ENCODE results near the gene SAXO2. TPM values are rescaled to one million over a fixed set of nuclear protein-coding genes. Genes with fewer than 3 reads are reported as not detected.
"Not testable (repeated sequence)": the region's sequence is repeated elsewhere in the genome, so short reads cannot be mapped to it uniquely, and the experiment has no call there.

The SAXO2 gene
- polyA plus RNA-seq, 1 donor (not counting 4 experiments of a cell fraction or from before 2014, with no cell fraction given) = 2.2 TPM

DNA sequence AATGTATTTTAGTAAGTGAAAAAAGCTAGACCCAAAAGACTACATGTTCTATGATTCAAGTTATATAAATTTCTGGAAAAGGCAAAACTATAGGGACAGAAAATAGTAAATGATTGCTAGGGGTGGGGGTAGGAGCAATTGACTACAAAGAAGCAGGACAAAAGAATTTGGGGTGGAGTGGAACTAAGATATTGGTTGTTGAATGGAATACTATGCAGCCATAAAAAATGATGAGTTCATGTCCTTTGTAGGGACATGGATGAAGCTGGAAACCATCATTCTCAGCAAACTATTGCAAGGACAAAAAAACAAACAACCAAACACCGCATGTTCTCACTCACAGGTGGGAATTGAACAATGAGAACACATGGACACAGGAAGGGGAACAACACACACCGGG lies 25.6 kb downstream of the SAXO2 start:
- H3K36me3 ChIP-seq (ENCODE audit: control insufficient read depth in 2 of 2, extremely low read depth in 1 of 2, insufficient read depth in 2 of 2, low read length in 2 of 2); H3K9me1 ChIP-seq (ENCODE audit: control insufficient read depth, extremely low read depth, insufficient read depth, low read length); H3K27me3 ChIP-seq (ENCODE audit: control insufficient read depth, extremely low read depth, insufficient read depth, low read length); H3K9me3 ChIP-seq (ENCODE audit: control insufficient read depth, low read depth, low read length); H3K4me2 ChIP-seq (ENCODE audit: control insufficient read depth, extremely low read depth, insufficient read depth, low read depth, low read length); H3K4me1 ChIP-seq (ENCODE audit: control insufficient read depth, extremely low read depth, insufficient read depth, low read length); DNase-seq (ENCODE audit: low read depth, low spot score); H3K9ac ChIP-seq (ENCODE audit: control insufficient read depth, extremely low read depth, insufficient read depth, low read length); H2AFZ ChIP-seq (ENCODE audit: control insufficient read depth, low read length); FAIRE-seq; H4K20me1 ChIP-seq (ENCODE audit: control insufficient read depth, extremely low read depth, insufficient read depth, low read length); dilution Hi-C loops (cut with MboI; ENCODE audit: extremely low pct_ligation_motif_present, low sequenced_read_pairs); H3K27ac ChIP-seq (ENCODE audit: control insufficient read depth, insufficient read depth, low read length); H3K79me2 ChIP-seq (ENCODE audit: control insufficient read depth, insufficient read depth, low read length); H3K4me3 ChIP-seq (ENCODE audit: control insufficient read depth in 2 of 3, extremely low read depth in 1 of 3, insufficient read depth in 2 of 3, low read depth in 1 of 3, low read length in 3 of 3): not testable (repeated sequence)

DNA sequence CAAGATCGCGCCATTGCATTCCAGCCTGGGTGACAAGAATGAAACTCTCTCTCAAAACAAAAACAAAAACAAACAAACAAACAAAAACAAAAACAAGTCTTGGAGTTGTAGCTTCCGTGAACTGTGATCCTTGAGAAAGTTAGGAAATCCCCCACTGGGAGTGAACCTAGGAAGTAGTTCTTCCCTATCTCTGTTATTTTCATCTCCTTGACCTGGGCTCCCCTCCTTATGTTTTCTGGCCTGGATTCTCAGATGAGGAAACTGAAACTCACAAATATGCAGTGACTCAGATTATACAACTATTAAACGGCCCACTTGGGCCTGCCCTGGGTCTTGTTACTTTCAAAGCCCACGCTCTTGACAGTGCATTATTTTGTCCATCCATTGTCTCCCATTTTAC lies 29.7 kb downstream of the SAXO2 start:
- no peaks in the 10 kb centered on the region for H3K9me1 ChIP-seq (ENCODE audit: control insufficient read depth, extremely low read depth, insufficient read depth, low read length)
- no peaks in the 10 kb centered on the region for H3K4me1 ChIP-seq (ENCODE audit: control insufficient read depth, extremely low read depth, insufficient read depth, low read length)
- DNase-seq (ENCODE audit: low read depth, low spot score) (no peak), FAIRE-seq (no peak)
- H3K27me3 ChIP-seq (ENCODE audit: control insufficient read depth, extremely low read depth, insufficient read depth, low read length) = no peaks in the 10 kb centered on the region
- no peaks in the 10 kb centered on the region for H3K79me2 ChIP-seq (ENCODE audit: control insufficient read depth, insufficient read depth, low read length)
- no peak overlapping the region for H3K27ac ChIP-seq (ENCODE audit: control insufficient read depth, insufficient read depth, low read length)
- H3K4me2 ChIP-seq (ENCODE audit: control insufficient read depth, extremely low read depth, insufficient read depth, low read depth, low read length) = no peak overlapping the region
- no peaks in the 10 kb centered on the region for H4K20me1 ChIP-seq (ENCODE audit: control insufficient read depth, extremely low read depth, insufficient read depth, low read length)
- H3K9ac ChIP-seq (ENCODE audit: control insufficient read depth, extremely low read depth, insufficient read depth, low read length) = no peak overlapping the region
- no peaks in the 10 kb centered on the region for H3K36me3 ChIP-seq (ENCODE audit: control insufficient read depth in 2 of 2, extremely low read depth in 1 of 2, insufficient read depth in 2 of 2, low read length in 2 of 2)
- no peak overlapping the region for H3K4me3 ChIP-seq (ENCODE audit: control insufficient read depth in 2 of 3, extremely low read depth in 1 of 3, insufficient read depth in 2 of 3, low read depth in 1 of 3, low read length in 3 of 3)
- no peak overlapping the region for H2AFZ ChIP-seq (ENCODE audit: control insufficient read depth, low read length)
- no peak for TF ChIP-seq EZH2 (IDR thresholded peaks at IDR 0.05; ENCODE audit: low read length)
- TF ChIP-seq, protein P1, sequence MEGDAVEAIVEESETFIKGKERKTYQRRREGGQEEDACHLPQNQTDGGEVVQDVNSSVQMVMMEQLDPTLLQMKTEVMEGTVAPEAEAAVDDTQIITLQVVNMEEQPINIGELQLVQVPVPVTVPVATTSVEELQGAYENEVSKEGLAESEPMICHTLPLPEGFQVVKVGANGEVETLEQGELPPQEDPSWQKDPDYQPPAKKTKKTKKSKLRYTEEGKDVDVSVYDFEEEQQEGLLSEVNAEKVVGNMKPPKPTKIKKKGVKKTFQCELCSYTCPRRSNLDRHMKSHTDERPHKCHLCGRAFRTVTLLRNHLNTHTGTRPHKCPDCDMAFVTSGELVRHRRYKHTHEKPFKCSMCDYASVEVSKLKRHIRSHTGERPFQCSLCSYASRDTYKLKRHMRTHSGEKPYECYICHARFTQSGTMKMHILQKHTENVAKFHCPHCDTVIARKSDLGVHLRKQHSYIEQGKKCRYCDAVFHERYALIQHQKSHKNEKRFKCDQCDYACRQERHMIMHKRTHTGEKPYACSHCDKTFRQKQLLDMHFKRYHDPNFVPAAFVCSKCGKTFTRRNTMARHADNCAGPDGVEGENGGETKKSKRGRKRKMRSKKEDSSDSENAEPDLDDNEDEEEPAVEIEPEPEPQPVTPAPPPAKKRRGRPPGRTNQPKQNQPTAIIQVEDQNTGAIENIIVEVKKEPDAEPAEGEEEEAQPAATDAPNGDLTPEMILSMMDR (optimal IDR thresholded peaks at IDR 0.05 in 1 of 3, IDR thresholded peaks at IDR 0.05 in 1 of 3, conservative IDR thresholded peaks at IDR 0.05 in 1 of 3; ENCODE audit: extremely low read depth in 1 of 3, insufficient read depth in 2 of 3, low read length in 3 of 3) = no peak
- H3K9me3 ChIP-seq (ENCODE audit: control insufficient read depth, low read depth, low read length) = no peaks in the 10 kb centered on the region
- dilution Hi-C loops (cut with MboI; ENCODE audit: extremely low pct_ligation_motif_present, low sequenced_read_pairs) = no loop called here

DNA sequence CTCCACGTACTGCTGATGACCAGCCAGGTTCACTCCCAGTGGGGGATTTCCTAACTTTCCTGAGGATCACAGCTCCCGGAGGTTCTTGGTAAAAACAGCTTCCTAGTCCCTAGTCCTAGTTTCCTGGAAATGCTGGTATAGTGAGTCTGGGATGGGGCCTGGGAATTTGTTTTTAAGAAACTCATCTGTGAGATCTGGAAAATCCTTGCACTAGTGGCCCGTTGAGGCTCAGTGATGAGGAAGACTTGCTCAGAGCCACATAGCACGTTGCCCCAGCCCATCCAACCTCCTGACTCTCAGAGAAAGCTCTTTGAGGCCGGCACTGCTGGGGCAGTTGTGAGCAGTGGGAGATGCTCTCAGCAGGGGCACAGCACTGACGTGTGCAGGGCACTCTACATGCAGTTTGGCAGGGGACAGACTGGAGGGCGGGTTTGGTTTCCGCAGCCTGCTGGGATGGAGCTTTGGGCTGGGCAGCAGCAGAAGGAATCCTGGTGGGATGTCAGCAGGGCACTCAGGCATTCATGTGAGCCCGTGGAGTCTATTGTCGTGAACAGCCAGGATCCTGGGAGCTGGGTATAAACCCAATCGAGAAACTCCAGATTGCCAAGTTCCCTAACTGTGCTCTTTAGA lies 31.6 kb downstream of the SAXO2 start:
- Histone ChIP-seq H3K27ac (ENCODE audit: control insufficient read depth, insufficient read depth, low read length) (no peak overlapping the region), H3K9ac (ENCODE audit: control insufficient read depth, extremely low read depth, insufficient read depth, low read length) (no peak overlapping the region), H3K36me3 (ENCODE audit: control insufficient read depth in 2 of 2, extremely low read depth in 1 of 2, insufficient read depth in 2 of 2, low read length in 2 of 2) (no peaks in the 10 kb centered on the region), H3K79me2 (ENCODE audit: control insufficient read depth, insufficient read depth, low read length) (no peaks in the 10 kb centered on the region), H3K9me3 (ENCODE audit: control insufficient read depth, low read depth, low read length) (no peaks in the 10 kb centered on the region), H3K9me1 (ENCODE audit: control insufficient read depth, extremely low read depth, insufficient read depth, low read length) (no peaks in the 10 kb centered on the region), H3K4me1 (ENCODE audit: control insufficient read depth, extremely low read depth, insufficient read depth, low read length) (no peaks in the 10 kb centered on the region), H3K4me3 (ENCODE audit: control insufficient read depth in 2 of 3, extremely low read depth in 1 of 3, insufficient read depth in 2 of 3, low read depth in 1 of 3, low read length in 3 of 3) (no peak overlapping the region), H2AFZ (ENCODE audit: control insufficient read depth, low read length) (no peak overlapping the region), H3K4me2 (ENCODE audit: control insufficient read depth, extremely low read depth, insufficient read depth, low read depth, low read length) (no peak overlapping the region), H4K20me1 (ENCODE audit: control insufficient read depth, extremely low read depth, insufficient read depth, low read length) (no peaks in the 10 kb centered on the region), H3K27me3 (ENCODE audit: control insufficient read depth, extremely low read depth, insufficient read depth, low read length) (peaks cover 3% of the 10 kb centered on the region)
- dilution Hi-C loops (cut with MboI; ENCODE audit: extremely low pct_ligation_motif_present, low sequenced_read_pairs) = no loop called here
- no peak for FAIRE-seq
- DNase-seq (ENCODE audit: low read depth, low spot score) = no peak
- TF ChIP-seq EZH2 (IDR thresholded peaks at IDR 0.05; ENCODE audit: low read length) = no peak
- TF ChIP-seq, protein P1 (optimal IDR thresholded peaks at IDR 0.05 in 1 of 3, IDR thresholded peaks at IDR 0.05 in 1 of 3, conservative IDR thresholded peaks at IDR 0.05 in 1 of 3; ENCODE audit: extremely low read depth in 1 of 3, insufficient read depth in 2 of 3, low read length in 3 of 3) = no peak
